Right renal cortex interstitium (tissue), 3 donors: ENCODE measurements around the gene NRCAM. TPM values are rescaled to one million over a fixed set of nuclear protein-coding genes. Genes with fewer than 3 reads are reported as not detected.
"Not testable (repeated sequence)": the region's sequence is repeated elsewhere in the genome, so short reads cannot be mapped to it uniquely, and the experiment has no call there.

Experiments
- DNase-seq, 3 donors: peaks; one replicate each; pipeline ENCODE4 v3.0.0-alpha.2; 2013; ENCODE audit warnings: low read depth in 3 of 3, low spot score in 2 of 3
- polyA plus RNA-seq, 3 donors: library from polyadenylated mRNA; unstranded; fragments of 120-200 nt; gene quantifications; one replicate each; pipeline ENCODE4 v1.2.1, GENCODE V29; 2013; ENCODE audit not compliant: insufficient read length in 3 of 3

NRCAM gene
- polyA plus RNA-seq, 3 donors, result 16.7 to 24.1 (median 19.8) TPM

DNA sequence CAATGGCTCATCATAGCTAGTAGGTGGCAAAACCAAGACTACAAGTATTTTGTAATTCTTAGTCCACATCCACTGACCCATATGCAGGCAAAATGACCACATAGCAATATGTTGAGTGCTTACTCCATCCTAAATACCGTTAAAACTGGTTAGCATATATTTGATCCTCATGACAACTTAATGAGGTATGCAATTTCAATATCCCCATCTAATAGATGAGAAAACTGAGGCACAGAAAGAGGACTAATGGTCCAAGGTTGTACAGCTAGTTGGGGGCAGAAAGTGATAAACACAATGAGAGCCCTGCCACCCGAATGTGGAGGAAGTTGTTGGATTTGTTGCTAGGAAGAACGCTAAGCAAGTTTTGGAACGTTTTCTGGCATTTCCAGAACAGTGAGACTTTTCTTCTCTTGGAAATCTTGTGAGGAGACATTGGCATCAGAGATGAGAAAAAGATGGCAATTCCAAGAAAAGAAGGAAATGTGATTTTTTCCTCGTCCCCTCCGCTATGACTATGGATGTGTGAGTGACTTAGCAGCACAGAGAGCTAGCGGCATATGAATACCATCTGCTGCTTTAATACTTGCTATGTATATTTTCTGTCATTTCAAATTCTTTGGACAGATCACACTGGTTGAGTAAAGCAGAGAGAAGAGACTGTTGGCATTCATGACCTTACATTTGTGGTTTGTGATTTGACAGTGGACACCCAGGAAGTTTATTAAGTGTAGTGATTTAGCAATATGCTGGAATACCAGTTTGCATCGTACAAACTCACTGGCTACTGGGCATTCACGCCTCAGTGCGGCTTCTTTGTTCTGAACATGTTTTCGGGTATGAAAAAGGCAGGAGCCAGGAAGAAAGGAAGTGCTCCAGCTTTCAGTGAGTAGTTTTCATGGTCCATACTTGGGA, 51.5 kb downstream of the NRCAM start:
- DNase-seq, result no peak

DNA sequence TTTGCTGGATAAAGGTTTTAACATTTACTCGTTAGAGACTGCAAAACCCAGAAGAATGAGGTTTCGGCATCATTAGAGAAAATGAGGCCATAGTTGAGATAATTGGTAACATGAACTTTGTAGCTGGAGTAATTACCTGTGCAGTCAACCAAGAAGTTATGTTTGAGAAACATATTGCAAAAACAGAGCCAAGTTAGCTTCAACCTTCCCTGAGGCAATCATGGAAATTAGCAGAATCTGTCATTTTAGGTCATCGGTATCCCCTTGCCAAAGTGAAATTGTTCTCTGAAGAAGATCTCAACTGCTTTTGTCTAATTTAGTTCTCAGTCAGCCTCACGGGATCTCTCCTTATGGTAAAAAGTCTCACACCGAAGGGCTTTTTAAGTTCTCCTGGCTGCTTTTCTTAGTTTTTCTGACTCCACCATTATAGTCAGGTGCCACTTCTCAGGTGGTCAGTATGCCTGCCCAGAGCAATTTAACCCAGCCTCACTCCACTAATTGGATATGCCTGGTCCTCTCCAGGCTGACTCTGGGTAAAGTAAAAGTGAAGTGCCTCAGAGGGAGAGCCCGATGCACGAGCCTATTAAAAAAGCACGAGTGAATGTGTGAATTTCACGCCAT, 52.5 kb downstream of the NRCAM start:
- no peak for DNase-seq

DNA sequence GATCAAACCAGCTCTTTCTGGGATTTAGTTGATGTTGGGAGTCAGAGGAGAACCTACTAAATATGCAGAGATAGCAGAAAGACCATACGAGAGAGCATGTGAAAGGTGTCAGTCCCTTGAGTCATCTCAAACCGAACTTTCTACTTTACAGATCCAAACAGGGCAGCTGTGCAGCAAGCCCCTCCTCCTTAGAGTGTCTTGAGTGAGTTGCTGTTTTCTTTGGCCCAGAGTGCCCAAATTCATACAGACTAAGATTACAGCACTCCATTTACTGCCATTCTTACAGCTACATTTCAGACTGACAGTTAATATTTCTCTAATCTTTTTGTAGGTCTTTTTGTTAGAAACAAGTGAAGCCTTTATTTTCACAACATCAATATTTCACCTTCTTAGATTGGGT, 53.4 kb downstream of the NRCAM start:
- no peak for DNase-seq

DNA sequence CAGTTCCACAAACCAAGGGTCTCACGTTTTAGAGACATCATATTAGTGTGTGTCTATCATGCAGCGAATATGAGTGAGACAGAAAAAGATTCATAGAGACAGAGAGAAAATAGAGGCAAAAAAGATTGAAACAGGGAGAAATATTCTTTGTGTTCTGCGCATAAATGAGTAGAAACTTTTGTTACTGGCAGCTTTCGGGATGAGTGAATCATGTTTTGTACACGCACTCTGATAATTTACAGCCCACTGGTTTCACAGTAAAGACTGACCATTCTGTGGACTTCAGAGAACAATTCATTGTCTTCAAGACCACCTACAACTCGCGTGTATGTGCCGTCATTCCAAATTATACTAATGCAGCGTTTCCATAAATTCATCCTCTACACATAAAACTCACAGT, 60.2 kb downstream of the NRCAM start:
- DNase-seq, result no peak

DNA sequence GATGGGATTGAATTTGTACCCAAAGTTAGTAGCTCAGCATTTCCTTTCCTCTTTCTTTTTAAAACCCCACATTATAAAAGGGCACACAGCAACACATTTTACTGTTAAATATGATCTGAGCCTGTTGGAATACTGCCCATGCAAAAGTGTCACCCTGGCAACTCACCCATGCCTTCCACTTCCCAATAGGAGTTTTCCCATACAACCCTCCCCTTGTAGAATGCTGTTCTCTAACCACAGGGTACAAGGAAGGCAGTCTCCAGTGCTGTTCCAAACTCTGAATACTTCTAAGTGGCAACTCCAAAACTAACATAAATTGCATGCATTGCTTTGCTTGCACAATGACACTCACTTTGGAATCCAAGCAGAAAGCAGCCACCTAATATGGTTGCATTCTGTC, 60.8 kb downstream of the NRCAM start:
- no peak for DNase-seq

DNA sequence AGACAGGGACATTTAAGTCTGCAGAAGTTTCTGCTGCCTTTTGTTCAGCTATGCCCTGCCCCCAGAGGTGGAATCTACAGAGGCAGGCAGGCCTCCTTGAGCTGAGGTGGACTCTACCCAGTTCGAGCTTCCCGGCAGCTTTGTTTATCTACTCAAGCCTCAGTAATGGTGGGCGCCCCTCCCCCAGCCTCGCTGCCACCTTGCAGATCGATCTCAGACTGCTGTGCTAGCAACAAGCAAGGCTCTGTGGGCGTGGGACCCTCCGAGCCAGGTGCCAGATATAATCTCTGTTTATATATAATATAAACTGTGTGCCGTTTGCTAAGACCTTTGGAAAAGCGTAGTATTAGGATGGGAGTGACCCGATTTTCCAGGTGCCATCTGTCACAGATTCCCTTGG, 63.1 kb downstream of the NRCAM start:
- not testable (repeated sequence) for DNase-seq

DNA sequence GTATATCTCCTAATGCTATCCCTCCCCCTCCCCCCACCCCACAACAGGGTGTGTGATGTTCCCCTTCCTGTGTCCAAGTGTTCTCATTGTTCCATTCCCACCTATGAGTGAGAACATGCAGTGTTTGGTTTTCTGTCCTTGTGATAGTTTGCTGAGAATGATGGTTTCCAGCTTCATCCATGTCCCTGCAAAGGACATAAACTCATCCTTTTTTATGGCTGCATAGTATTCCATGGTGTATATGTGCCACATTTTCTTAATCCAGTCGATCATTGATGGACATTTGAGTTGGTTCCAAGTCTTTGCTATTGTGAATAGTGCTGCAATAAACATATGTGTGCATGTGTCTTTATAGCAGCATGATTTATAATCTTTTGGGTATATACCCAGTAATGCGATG, 68.5 kb downstream of the NRCAM start:
- DNase-seq, result not testable (repeated sequence)

DNA sequence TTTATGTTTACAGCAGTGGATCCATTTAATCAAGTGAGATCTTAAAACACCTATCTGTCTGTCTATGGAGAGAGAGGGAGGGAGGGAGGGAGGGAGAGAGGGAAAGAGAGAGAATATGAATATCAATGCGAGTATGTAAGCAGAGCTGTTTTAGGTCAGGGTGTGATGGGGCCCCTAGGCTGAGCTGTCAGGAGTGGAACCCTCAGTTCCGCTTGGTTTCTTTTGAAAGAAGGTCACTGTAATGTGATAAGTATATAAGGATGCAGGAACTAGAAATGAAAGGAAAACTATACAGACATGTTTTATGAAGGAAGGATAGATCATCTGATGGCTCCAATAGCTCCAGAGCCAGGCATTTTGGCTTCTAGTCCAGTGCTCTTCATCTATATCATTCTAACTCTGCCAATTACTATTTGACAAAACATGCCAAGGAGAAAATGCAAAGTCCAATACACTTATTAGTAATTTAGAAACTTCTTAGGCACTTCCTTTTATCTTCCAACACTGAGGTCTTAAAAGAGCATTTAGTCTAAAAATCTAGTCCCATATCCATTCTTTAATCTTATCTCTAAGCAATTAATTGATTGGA, 70.3 kb downstream of the NRCAM start:
- DNase-seq, result no peak

DNA sequence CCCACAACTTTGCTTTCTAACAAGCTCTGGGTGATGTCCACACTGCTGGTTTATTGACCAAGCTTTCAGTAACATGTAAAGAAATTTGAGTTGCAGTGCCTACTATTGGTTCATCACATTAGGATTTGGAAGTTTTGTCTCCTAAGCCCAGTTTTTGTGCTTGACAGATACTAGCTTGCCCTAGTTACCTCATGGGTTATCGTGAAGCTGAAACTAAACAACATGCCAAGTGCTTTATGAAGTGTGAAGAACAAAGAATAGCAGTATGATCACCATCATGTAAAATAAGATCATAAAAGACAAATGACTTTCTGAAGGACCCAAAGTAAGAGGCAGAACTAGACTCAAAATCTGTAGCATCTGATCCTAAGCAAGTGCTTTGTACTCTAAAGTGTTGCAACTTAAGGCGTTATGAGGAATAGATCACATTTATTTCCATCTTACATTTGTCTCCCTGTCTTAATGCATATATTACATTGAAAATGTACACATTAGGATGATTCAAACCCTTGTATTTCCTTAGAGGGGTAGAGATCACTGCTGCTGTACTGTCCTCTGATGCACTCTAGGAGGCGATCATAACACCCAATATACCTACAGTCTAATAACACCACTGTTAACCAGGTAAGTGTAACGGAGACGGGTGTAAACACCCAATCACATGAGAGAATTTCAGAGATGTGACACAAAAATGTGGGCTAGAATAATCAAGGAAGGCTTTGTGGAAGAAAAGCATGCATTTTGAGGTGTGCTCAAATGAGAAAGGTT, 71.3 kb downstream of the NRCAM start:
- no peak for DNase-seq

DNA sequence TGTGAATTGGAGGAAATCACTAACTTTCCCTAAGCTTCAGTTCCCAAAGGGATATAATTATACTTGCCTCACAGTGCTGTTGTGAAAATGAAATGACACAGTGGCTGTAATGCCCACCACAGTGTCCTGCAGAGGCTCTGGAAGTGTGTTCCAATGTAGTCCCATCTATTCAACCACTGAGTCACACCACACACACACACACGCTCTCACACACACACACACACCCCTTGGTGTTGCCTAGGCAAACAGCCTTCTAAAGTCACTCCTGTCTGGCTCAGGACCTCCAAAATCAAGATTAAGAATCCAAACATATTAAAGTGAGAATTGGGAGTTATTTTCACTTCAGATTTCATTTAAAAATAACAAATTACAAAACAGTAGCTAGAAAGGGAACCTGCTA, 73.3 kb downstream of the NRCAM start:
- no peak for DNase-seq

DNA sequence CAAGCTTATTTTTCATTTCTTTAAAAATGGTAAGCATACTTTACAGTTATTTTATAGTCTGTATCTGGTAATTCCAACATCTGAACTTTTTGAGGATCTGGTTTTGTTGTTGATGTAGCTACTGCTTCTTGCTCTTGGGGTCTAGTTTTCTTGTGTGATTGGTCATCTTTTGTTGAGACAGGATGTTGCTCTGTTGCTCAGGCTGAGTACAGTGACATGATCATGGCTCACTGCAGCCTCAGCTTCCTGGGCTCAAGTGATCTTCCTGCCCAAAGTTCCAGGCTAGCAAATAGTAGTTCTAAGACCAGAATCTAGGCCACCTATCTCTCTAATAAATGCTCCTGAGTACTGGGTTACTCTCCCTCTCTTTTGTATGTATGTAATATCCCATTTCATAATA, 75.7 kb downstream of the NRCAM start:
- DNase-seq, result no peak

DNA sequence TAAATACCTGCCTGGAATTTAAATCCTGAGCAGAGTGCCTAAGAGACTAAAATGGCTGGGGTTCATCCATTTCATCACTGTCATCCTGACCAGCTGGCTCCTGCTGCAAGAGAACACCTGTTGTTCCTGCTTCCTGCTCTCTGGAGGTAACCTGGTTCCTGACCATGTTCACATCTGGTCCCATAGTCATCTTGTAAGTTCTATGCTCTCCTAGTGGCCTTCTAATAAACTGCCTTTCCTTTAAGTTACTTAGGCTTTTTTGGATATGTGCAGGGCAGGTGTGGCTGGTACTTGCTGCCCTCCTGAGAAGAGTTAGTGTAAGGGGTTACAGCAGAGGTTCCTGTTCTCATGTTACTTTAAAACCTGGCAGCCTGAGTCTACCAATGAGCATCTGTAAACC, 80.0 kb downstream of the NRCAM start:
- no peak for DNase-seq

DNA sequence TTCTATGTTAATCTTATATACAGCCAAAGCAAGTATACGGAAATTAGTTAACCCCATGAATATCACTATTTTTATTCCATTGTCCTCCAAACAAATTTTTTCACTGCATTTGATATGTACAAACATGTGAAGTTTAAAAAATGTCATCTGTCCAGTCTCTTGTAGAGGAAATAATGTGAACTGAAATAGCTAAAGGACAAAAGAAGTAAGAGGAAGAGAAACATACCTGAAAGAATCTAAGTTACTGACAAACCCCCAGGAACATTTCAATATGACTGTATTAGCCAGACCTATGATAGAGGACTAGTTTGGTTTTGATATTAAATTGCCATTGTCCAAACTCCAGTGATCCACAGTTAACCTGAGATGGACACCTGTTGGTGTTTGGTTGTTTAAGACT, 80.6 kb downstream of the NRCAM start:
- DNase-seq, result no peak

DNA sequence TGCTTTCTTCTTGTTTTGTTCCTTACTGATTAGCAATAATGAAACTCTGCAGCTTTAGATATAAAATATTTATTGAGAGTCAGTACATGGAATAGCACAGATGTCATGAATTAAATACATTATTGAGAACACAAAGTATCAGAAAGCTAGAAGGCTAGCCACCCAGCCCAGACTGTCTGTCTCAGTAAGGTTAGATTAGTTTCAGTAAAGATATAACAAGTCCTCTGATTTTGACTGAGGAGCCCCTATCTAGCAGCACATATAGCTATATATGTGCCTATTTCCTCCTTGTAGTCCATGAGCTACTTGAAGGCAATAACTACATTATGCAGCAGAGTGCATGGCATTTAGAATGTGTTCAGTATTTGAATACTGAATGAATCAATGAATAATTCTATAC, 81.3 kb downstream of the NRCAM start:
- no peak for DNase-seq

DNA sequence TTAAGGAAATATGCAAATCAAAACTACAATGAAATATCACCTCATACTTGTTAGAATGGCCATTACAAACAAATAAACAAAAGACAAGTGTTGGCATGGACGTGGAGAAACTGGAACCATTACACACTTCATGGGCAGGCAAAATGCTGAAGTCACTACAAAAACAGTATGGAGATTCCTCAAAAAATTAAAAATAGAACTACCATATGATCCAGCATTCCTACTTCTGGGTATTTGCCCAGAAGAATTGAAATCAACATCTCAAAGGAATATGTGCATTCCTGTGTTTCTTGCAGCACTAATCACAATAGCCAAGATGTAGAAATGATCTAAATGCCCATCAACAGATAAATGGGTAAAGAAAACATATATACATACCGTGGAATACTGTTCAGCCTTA, 83.6 kb downstream of the NRCAM start:
- DNase-seq, result no peak

DNA sequence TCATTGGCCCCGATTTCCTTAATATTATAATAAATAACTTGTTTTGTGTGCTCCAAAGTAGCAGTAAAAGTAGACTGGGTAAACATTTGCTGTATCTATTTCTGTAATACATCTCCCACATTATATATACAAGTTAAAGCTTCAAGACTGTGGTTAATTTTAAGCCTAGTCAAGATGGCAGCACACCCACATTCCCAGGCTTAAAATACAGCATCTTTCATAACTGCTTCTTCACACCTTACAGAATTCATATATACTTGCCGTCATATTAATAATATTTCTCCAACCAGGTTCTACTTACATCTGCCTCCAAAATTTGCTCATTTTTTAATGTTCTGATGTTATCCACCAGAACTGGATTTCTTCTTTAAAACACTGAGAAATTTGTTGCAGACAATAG, 85.6 kb downstream of the NRCAM start:
- DNase-seq, result no peak

DNA sequence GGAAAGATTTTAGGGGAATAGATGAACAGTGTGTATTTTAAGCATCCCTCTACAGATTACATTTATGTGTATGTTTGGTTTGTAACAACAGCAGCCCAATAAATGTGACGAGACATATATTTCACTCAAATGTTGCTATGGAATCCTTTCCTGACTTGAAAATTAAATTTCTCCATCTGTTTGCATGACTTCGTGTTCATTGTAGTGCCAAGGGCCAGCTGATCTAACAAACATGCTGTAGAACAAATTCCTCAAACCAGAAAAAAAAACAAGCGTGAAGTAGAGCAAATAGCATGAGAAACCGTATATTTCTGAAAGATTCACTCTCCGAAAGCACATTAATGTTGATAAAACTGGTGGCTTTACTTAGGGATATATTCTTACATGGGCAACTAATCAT, 87.8 kb downstream of the NRCAM start:
- DNase-seq, result no peak

DNA sequence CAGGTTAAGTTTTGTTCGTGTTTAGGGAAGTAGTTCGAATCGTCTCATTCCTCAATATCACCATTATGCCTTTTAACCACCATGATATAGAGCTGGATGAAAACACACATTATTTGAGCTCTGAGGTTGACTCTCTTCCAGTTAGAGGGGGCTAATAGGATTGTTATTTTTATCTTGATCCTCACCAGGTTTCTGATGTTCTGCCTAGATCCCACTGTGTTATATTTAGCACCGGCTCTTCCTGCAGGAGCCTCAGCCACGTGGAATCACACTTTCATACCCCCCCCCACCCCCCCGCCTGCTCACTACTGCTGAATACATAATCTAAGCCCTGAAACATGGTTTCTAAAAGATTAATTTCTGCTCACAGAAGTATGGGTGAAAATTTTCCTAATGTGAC, 88.3 kb downstream of the NRCAM start:
- no peak for DNase-seq

DNA sequence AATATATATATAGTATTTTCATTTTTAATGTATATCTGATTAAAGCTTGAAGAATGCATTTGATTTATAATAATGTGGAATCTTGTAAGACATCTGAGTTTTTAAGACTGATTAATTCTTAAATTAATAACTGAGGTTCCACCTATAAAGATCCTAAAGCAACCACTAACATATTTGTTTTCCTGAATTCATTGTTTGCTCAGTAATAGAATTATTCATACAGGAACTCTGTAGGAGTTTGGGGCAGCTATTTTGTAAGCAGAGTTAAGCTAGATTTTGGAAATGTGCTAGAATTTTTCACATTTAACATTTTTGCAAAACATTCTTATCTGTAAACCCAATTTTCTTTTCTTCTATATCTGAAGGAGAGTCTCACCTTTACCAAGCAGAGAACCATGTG, 88.9 kb downstream of the NRCAM start:
- DNase-seq, result no peak

DNA sequence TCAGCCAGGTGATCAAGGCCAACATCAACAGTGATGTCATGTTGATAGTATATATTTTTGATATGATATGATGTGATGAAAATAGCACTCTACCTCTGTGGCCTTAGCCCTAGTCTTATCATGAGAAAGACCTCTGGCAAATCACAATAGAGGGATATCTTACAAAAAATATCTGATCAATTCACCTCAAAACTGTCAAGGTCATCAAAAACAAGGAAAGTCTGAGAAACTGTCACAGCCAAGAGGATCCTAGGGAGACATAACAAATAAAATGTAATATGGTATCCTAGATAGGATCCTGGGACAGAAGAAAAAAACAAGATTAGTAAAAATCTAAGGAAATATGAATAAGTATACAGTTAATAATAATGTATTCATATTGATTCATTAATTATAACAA, 92.6 kb downstream of the NRCAM start:
- DNase-seq, result no peak

DNA sequence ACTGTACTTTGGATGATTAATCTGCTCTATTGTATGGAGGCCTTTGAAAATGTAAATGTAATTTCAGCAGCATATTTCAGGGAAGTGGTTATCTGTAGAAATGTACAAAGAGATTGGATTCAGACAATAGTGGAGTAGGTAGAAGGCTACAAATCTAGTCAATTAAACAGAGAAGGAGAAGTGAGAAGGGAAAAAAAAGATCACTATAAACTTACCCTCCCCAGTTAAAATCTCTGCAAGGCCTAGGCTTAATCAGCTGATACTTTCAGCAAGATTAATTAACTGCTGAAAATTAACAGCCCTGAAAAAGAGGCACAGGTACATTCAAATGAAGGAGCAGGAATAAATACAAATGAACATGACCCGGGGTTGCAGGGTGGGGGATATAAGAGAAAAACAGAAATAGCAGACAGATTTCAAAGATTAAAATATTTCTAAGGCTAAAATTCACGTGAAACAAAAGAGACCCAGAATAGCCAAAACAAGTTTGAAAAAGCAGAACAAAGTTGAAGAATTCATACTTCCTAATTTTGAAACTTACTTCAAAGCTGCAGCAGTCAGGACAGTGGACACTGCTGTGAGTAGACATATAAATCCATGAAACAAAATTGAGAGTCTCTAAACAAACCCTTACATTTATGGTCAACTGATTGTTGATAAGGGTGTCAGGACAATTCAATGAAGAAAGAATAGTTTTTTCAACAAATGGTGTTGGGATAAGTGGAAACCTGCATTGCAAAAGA, 96.0 kb downstream of the NRCAM start:
- no peak for DNase-seq
